Tibial nerve (tissue), 4 donors: ENCODE results near the gene OCA2. TPM values are rescaled to one million over a fixed set of nuclear protein-coding genes. Genes with fewer than 3 reads are reported as not detected.

Experiments used
- DNase-seq, 2 donors: peaks; one replicate each; pipeline ENCODE4 v3.0.0-alpha.2; 2019; ENCODE audit warnings: low spot score in 2 of 2
- H3K27ac ChIP-seq, 4 donors: fragments of 200-600 bp; sonication (generic) in 3 of 4; one replicate each; pipeline ENCODE4 v1.5.1; 2017 to 2019; ENCODE audit warnings: mild to moderate bottlenecking in 1 of 4
- H3K27me3 ChIP-seq, 2 donors: fragments of 200-600 bp; sonication (generic) in 1 of 2; one replicate each; pipeline versions ENCODE4 v1.5.1 to v1.6.0; 2017 to 2019
- H3K36me3 ChIP-seq, 3 donors: fragments of 200-600 bp; sonication (generic); one replicate each; pipeline ENCODE4 v1.5.1; 2018 to 2019
- H3K4me1 ChIP-seq, 4 donors: fragments of 200-600 bp; sonication (generic) in 3 of 4; one replicate each; pipeline ENCODE4 v1.5.1; 2017 to 2019
- H3K4me3 ChIP-seq, 4 donors: fragments of 200-600 bp; sonication (generic) in 3 of 4; one replicate each; pipeline ENCODE4 v1.5.1; 2017 to 2019; ENCODE audit warnings: mild to moderate bottlenecking in 1 of 4, moderate library complexity in 1 of 4
- H3K9me3 ChIP-seq, 4 donors: fragments of 200-600 bp; sonication (generic) in 3 of 4; one replicate each; pipeline ENCODE4 v1.5.1; 2017 to 2019
- CTCF ChIP-seq, 5 experiments: fragments of 200-600 bp in 3 of 5; fragments of 450-650 bp in 2 of 5; sonication (generic) in 3 of 5; IDR thresholded peaks; one replicate each; pipeline ENCODE4 v1.5.1; 2016 to 2019; ENCODE audit warnings: antibody characterized with exemption in 5 of 5, mild to moderate bottlenecking in 3 of 5, moderate library complexity in 2 of 5
- EP300 ChIP-seq, 2 donors: sonication (generic); formaldehyde crosslinking; IDR thresholded peaks; one replicate each; pipeline ENCODE4 v1.6.1; 2017; ENCODE audit warnings: antibody characterized with exemption in 2 of 2, mild to moderate bottlenecking in 1 of 2
- POLR2A ChIP-seq, 2 donors: fragments of 450-650 bp; IDR thresholded peaks; one replicate each; pipeline ENCODE4 v1.6.1; 2017; ENCODE audit warnings: antibody characterized with exemption in 2 of 2, mild to moderate bottlenecking in 2 of 2, moderate library complexity in 2 of 2
- WGBS, 2 donors: methylation state at CpG; one replicate each; pipeline ENCODE4 v1.1.5; 2018; 5-methylcytosine and 5-hydroxymethylcytosine counted together
- total RNA-seq, 4 donors: library from RNA; depleted of rRNA; stranded (reverse); fragments of >200 nt; gene quantifications; one replicate each; pipeline ENCODE4 v1.1.0, GENCODE V29; 2016

The OCA2 gene
- total RNA-seq, 4 donors from 2014 or later, result 2.7 to 19.7 (median 6.5) TPM; not detected in 1

- TF ChIP-seq EP300 (IDR thresholded peaks at IDR 0.05) (no peak), POLR2A (IDR thresholded peaks at IDR 0.05) (no peak), CTCF (IDR thresholded peaks at IDR 0.05) (no peak)
- DNase-seq, result no peak
- no peak overlapping the region for H3K4me3 ChIP-seq
- H3K36me3 ChIP-seq, result peaks cover 1 to 71% (median 4%) of the 10 kb centered on the region in 3 donors
- 94 to 96% methylated on average over 9 of the region's 9 CpGs for WGBS, 2 donors
- H3K27ac ChIP-seq, result no peak overlapping the region
- H3K4me1 ChIP-seq, result peaks cover 0 to 9% (median 0%) of the 10 kb centered on the region in 4 donors
- H3K27me3 ChIP-seq, result no peaks in the 10 kb centered on the region
- H3K9me3 ChIP-seq, result no peaks in the 10 kb centered on the region
Measured at GRCh38 chr15:28129231-28129848, 30.2 kb upstream of the OCA2 start.

GRCh38 chr15:28128031-28128430, 28.9 kb upstream of the OCA2 start:
- H3K4me3 ChIP-seq, result no peak overlapping the region
- no peak overlapping the region for H3K27ac ChIP-seq
- TF ChIP-seq EP300 (IDR thresholded peaks at IDR 0.05) (peak in 1 of 2 donors; percentile 50), POLR2A (IDR thresholded peaks at IDR 0.05) (no peak), CTCF (IDR thresholded peaks at IDR 0.05) (no peak)
- H3K36me3 ChIP-seq, result peaks cover 4 to 77% (median 6%) of the 10 kb centered on the region in 3 donors
- H3K9me3 ChIP-seq, result no peaks in the 10 kb centered on the region
- no peaks in the 10 kb centered on the region for H3K27me3 ChIP-seq
- DNase-seq, result peak in 1 of 2 donors; percentile 36
- no peaks in the 10 kb centered on the region for H3K4me1 ChIP-seq
- WGBS, 2 donors, result 78 to 85% methylated on average over 11 of the region's 11 CpGs

GRCh38 chr15:28127036-28127435, 27.9 kb upstream of the OCA2 start:
- Histone ChIP-seq H3K9me3 (no peaks in the 10 kb centered on the region), H3K4me3 (no peak overlapping the region), H3K27me3 (no peaks in the 10 kb centered on the region), H3K4me1 (no peaks in the 10 kb centered on the region), H3K27ac (no peak overlapping the region), H3K36me3 (peaks cover 2 to 80% (median 6%) of the 10 kb centered on the region in 3 donors)
- 79 to 81% methylated on average over 11 of the region's 11 CpGs for WGBS, 2 donors
- no peak for TF ChIP-seq CTCF (IDR thresholded peaks at IDR 0.05)
- no peak for TF ChIP-seq EP300 (IDR thresholded peaks at IDR 0.05)
- TF ChIP-seq POLR2A (IDR thresholded peaks at IDR 0.05), result no peak
- no peak for DNase-seq

GRCh38 chr15:28125673-28126651, 26.8 kb upstream of the OCA2 start:
- TF ChIP-seq POLR2A (IDR thresholded peaks at IDR 0.05) (no peak), CTCF (IDR thresholded peaks at IDR 0.05) (peak; percentile 44 to 56 (median 50))
- Histone ChIP-seq H3K27me3 (no peaks in the 10 kb centered on the region), H3K27ac (no peak overlapping the region), H3K9me3 (no peaks in the 10 kb centered on the region), H3K4me3 (no peak overlapping the region), H3K36me3 (peaks cover 0 to 80% (median 12%) of the 10 kb centered on the region in 3 donors), H3K4me1 (no peaks in the 10 kb centered on the region)
- DNase-seq, result peak in 1 of 2 donors; percentile 66
- 64 to 66% methylated on average over 17 of the region's 17 CpGs for WGBS, 2 donors

GRCh38 chr15:28124841-28125240, 25.7 kb upstream of the OCA2 start:
- TF ChIP-seq CTCF (IDR thresholded peaks at IDR 0.05) (no peak), POLR2A (IDR thresholded peaks at IDR 0.05) (no peak)
- no peak overlapping the region for H3K4me3 ChIP-seq
- no peaks in the 10 kb centered on the region for H3K9me3 ChIP-seq
- 93 to 94% methylated on average over 10 of the region's 10 CpGs for WGBS, 2 donors
- no peak for DNase-seq
- no peak overlapping the region for H3K27ac ChIP-seq
- no peaks in the 10 kb centered on the region for H3K27me3 ChIP-seq
- H3K36me3 ChIP-seq, result peaks cover 0 to 80% (median 13%) of the 10 kb centered on the region in 3 donors
- H3K4me1 ChIP-seq, result no peaks in the 10 kb centered on the region
